Testis (tissue), 2 donors: ENCODE measurements around the gene FARS2.

Experiments used
- CTCF ChIP-seq, 3 experiments: fragments of 450-650 bp in 2 of 3; fragments of 200-600 bp in 1 of 3; sonication (generic) in 1 of 3; IDR thresholded peaks; one replicate each; pipeline ENCODE4 v1.5.1; 2016 to 2019; ENCODE audit warnings: antibody characterized with exemption in 3 of 3, mild to moderate bottlenecking in 2 of 3, moderate library complexity in 1 of 3
- POLR2A ChIP-seq: fragments of 450-650 bp; IDR thresholded peaks from one replicate; pipeline ENCODE4 v1.6.1; 2017; ENCODE audit warnings: antibody characterized with exemption, mild to moderate bottlenecking, moderate library complexity

- TF ChIP-seq POLR2A (no peak), CTCF (IDR thresholded peaks at IDR 0.05) (no peak)
These were observed 237.2 kb downstream of the FARS2 start for GRCh38 chr6:5498579-5498899.
